Panc1 (cell line): ENCODE measurements around the gene PLP1. TPM values are rescaled to one million over a fixed set of nuclear protein-coding genes. Genes with fewer than 3 reads are reported as not detected.
"Not testable (repeated sequence)": the region's sequence is repeated elsewhere in the genome, so short reads cannot be mapped to it uniquely, and the experiment has no call there.

Source experiments
- ATAC-seq: fragments of 200-7000 bp; cut with Tn5 transposase; 2 replicates; pipeline ENCODE4 v1.9.1; 2020; ENCODE audit warnings: mild to moderate bottlenecking, moderate library complexity
- BruUV-seq: library from RNA; stranded (reverse); fragments of 400-500 nt; replicated peaks from 2 replicates; lab custom pipeline; 2021; lab: Mats Ljungman, UMichigan
- CTCF ChIA-PET: fragments of 300-600 bp; sonication (Branson Sonifier 250); formaldehyde crosslinking; loops from one replicate; lab custom pipeline; 2022; ENCODE audit warnings: antibody characterized with exemption; lab: Charles Lee
- POLR2A ChIA-PET: fragments of 300-600 bp; sonication (Branson Sonifier 250); formaldehyde crosslinking; loops from one replicate; lab custom pipeline; 2022; ENCODE audit warnings: antibody characterized with exemption; lab: Charles Lee
- DNase-seq: peaks from one replicate; pipeline ENCODE4 v3.0.0-alpha.2; 2010; ENCODE audit warnings: low read depth, low spot score
- H3K27ac ChIP-seq: 2 replicates; pipeline ENCODE4 v1.5.1; 2011; ENCODE audit warnings: mild to moderate bottlenecking, low read length, inconsistent platforms
- H3K27me3 ChIP-seq: fragments of 200-500 bp; sonication (Bioruptor generic); 2 replicates; pipeline ENCODE4 v1.6.0; 2014; ENCODE audit warnings: low read length, inconsistent platforms; ENCODE audit not compliant: control insufficient read depth, insufficient read depth
- H3K36me3 ChIP-seq: fragments of 200-500 bp; sonication (Bioruptor generic); 2 replicates; pipeline ENCODE4 v1.5.1; 2014; ENCODE audit warnings: inconsistent platforms, mild to moderate bottlenecking, low read length, moderate library complexity; ENCODE audit not compliant: control insufficient read depth, insufficient read depth
- H3K4me1 ChIP-seq: 2 replicates; pipeline ENCODE4 v1.5.1; 2011; ENCODE audit warnings: inconsistent platforms, mild to moderate bottlenecking, low read length, moderate library complexity; ENCODE audit not compliant: control insufficient read depth, insufficient read depth
- H3K4me3 ChIP-seq, 2 experiments: 2 replicates each; pipeline ENCODE4 v1.5.1; 2011 to 2012; ENCODE audit warnings: low read depth in 2 of 2, low read length in 2 of 2, mild to moderate bottlenecking in 2 of 2, inconsistent platforms in 1 of 2, moderate library complexity in 1 of 2
- H3K9me3 ChIP-seq: fragments of 200-500 bp; sonication (Bioruptor generic); 2 replicates; pipeline ENCODE4 v1.5.1; 2014; ENCODE audit warnings: low read depth, mild to moderate bottlenecking, inconsistent platforms, low read length, moderate library complexity; ENCODE audit not compliant: control insufficient read depth, insufficient read depth
- CTCF ChIP-seq: fragments of 450-650 bp; IDR thresholded peaks from 2 replicates; pipeline ENCODE4 v1.5.1; 2017; ENCODE audit warnings: mild to moderate bottlenecking
- POLR2AphosphoS5 ChIP-seq: IDR thresholded peaks from 2 replicates; pipeline ENCODE4 v1.6.1; 2012; ENCODE audit warnings: mild to moderate bottlenecking, low read depth, low read length, moderate library complexity
- REST ChIP-seq, 2 experiments: IDR thresholded peaks; 2 replicates each; pipeline ENCODE4 v1.6.1; 2011 to 2012; ENCODE audit warnings: low read depth in 2 of 2, control low read depth in 1 of 2, low read length in 1 of 2, mild to moderate bottlenecking in 1 of 2, moderate library complexity in 1 of 2; ENCODE audit not compliant: insufficient read depth in 1 of 2
- SIN3A ChIP-seq: IDR thresholded peaks from 2 replicates; pipeline ENCODE4 v1.6.1; 2012; ENCODE audit warnings: low read depth, mild to moderate bottlenecking, low read length, moderate library complexity, borderline replicate concordance; ENCODE audit not compliant: insufficient read depth
- TCF7L2 ChIP-seq: IDR thresholded peaks from 2 replicates; pipeline ENCODE4 v1.6.1; 2011; ENCODE audit warnings: mild to moderate bottlenecking, low read depth, low read length, inconsistent platforms
- in situ Hi-C: cut with HindIII; loops from 2 replicates; pipeline ENCODE4 v1.10.0; 2016; ENCODE audit warnings: low sequenced_read_pairs, low pct_unique_long_range_greater_than_20kb
- intact Hi-C: fragments of 100-400 bp; cut with micrococcal nuclease; formaldehyde crosslinking; loops from one replicate; pipeline ENCODE4 v1.10.0; 2022; ENCODE audit not compliant: unreplicated experiment
- total RNA-seq: library from RNA; stranded (reverse); gene quantifications from one replicate; pipeline ENCODE4 v1.2.1, GENCODE V29; 2021; ENCODE audit not compliant: unreplicated experiment

PLP1 gene
- total RNA-seq, 1 experiment from 2014 or later: 0.13 TPM

GRCh38 chrX:103811858-103812257 is 35.2 kb downstream of the PLP1 start:
- no peak overlapping the region for H3K27ac ChIP-seq
- no peak overlapping the region for H3K4me3 ChIP-seq
- no peaks in the 10 kb centered on the region for H3K27me3 ChIP-seq
- no peak for DNase-seq
- in situ Hi-C loops: no loop called here
- CTCF ChIA-PET: no interaction called here
- TF ChIP-seq SIN3A: no peak
- no peak for TF ChIP-seq REST (IDR thresholded peaks at IDR 0.05; ENCODE audit: insufficient read depth in 1 of 2, low read depth in 2 of 2, low read length in 1 of 2)
- no peak for TF ChIP-seq TCF7L2
- TF ChIP-seq POLR2AphosphoS5: no peak
- TF ChIP-seq CTCF: no peak
- intact Hi-C loops: no loop called here
- no peaks in the 10 kb centered on the region for H3K9me3 ChIP-seq
- H3K4me1 ChIP-seq: no peaks in the 10 kb centered on the region
- no peaks in the 10 kb centered on the region for H3K36me3 ChIP-seq
- no TSS peak for BruUV-seq
- POLR2A ChIA-PET: no interaction called here
- no peak for ATAC-seq

- H3K4me3 ChIP-seq, H3K27me3 ChIP-seq, H3K4me1 ChIP-seq, DNase-seq, in situ Hi-C loops, CTCF ChIA-PET, H3K27ac ChIP-seq, POLR2A ChIA-PET, BruUV-seq, H3K9me3 ChIP-seq, H3K36me3 ChIP-seq: not testable (repeated sequence)
- ATAC-seq: 0 out of 2 replicates have a peak, but pooled peaks have one; percentile 34
- intact Hi-C loops: loop anchor here (1.0 to 5.0 kb wide), 4 partner anchors 105 to 330 kb away; partner anchors contain the start of gene TMEM31
Observed at GRCh38 chrX:103817101-103817500, 40.5 kb downstream of the PLP1 start.

- DNase-seq (peak; percentile 46), ATAC-seq (peak; percentile 88)
- ChIA-PET CTCF (no interaction called here), POLR2A (no interaction called here)
- Histone ChIP-seq H3K27ac (no peak overlapping the region), H3K27me3 (no peaks in the 10 kb centered on the region), H3K9me3 (no peaks in the 10 kb centered on the region), H3K4me3 (no peak overlapping the region), H3K4me1 (no peaks in the 10 kb centered on the region), H3K36me3 (no peaks in the 10 kb centered on the region)
- no peak for TF ChIP-seq SIN3A
- peak; percentile 70; the same call in 1 of the 2 replicates for TF ChIP-seq CTCF
- intact Hi-C loops: loop anchor here (1.0 to 5.0 kb wide), 4 partner anchors 105 to 330 kb away; partner anchors contain the start of gene TMEM31
- no TSS peak for BruUV-seq
- in situ Hi-C loops: no loop called here
Observed at GRCh38 chrX:103817502-103817901, 40.9 kb downstream of the PLP1 start.
